Sigmoid colon (tissue), 4 donors: ENCODE measurements around the gene SFTPB.

Experiments
- POLR2A ChIP-seq, 2 donors: fragments of 450-650 bp; IDR thresholded peaks; one replicate each; pipeline ENCODE4 v1.6.1; 2016; ENCODE audit warnings: antibody characterized with exemption in 2 of 2, mild to moderate bottlenecking in 2 of 2, moderate library complexity in 2 of 2
- POLR2AphosphoS5 ChIP-seq, 4 donors: sonication (generic); formaldehyde crosslinking; IDR thresholded peaks; one replicate each; pipeline ENCODE4 v1.6.1; 2017; ENCODE audit warnings: antibody characterized with exemption in 4 of 4
- TF ChIP-seq, protein P1 (sequence below), 4 experiments: fragments of 450-650 bp in 3 of 4; fragments of 200-600 bp in 1 of 4; IDR thresholded peaks; one replicate each; pipeline ENCODE4 v1.5.1; 2016 to 2019; ENCODE audit warnings: antibody characterized with exemption in 4 of 4, mild to moderate bottlenecking in 3 of 4, moderate library complexity in 2 of 4

DNA sequence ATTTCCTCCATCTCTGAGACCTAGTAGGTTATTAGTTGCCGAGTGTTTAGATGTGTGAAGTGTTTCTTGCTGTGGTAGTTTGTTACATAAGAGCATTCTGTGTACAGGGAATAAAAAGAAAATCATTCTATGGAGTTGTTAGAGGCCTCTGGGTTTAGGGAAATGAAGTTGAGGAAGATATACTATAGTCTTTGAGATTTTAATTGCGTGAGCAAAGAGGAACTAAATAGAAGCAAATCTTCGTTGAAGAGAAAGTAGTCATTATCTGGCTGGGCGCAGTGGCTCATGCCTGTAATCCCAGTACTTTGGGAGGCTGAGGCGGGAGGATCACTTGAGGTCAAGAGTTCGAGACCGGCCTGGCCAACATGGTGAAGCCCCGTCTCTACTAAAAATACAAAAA, 33.0 kb downstream of the SFTPB start:
- TF ChIP-seq, protein P1, sequence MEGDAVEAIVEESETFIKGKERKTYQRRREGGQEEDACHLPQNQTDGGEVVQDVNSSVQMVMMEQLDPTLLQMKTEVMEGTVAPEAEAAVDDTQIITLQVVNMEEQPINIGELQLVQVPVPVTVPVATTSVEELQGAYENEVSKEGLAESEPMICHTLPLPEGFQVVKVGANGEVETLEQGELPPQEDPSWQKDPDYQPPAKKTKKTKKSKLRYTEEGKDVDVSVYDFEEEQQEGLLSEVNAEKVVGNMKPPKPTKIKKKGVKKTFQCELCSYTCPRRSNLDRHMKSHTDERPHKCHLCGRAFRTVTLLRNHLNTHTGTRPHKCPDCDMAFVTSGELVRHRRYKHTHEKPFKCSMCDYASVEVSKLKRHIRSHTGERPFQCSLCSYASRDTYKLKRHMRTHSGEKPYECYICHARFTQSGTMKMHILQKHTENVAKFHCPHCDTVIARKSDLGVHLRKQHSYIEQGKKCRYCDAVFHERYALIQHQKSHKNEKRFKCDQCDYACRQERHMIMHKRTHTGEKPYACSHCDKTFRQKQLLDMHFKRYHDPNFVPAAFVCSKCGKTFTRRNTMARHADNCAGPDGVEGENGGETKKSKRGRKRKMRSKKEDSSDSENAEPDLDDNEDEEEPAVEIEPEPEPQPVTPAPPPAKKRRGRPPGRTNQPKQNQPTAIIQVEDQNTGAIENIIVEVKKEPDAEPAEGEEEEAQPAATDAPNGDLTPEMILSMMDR (IDR thresholded peaks at IDR 0.05) = no peak
- TF ChIP-seq POLR2A (IDR thresholded peaks at IDR 0.05) = no peak
- no peak for TF ChIP-seq POLR2AphosphoS5 (IDR thresholded peaks at IDR 0.05)
